Adrenal gland (tissue), 5 donors: ENCODE results near the gene POSTN.

ENCODE experiments used
- POLR2A ChIP-seq, 2 donors: fragments of 450-650 bp; IDR thresholded peaks; one replicate each; pipeline ENCODE4 v1.6.1; 2017; ENCODE audit warnings: antibody characterized with exemption in 2 of 2, mild to moderate bottlenecking in 2 of 2, moderate library complexity in 1 of 2
- TF ChIP-seq, protein P1 (sequence below), 6 experiments: fragments of 450-650 bp in 4 of 6; fragments of 200-600 bp in 2 of 6; sonication (generic) in 1 of 6; IDR thresholded peaks; 1 replicate in 5 of 6; 2 replicates in 1 of 6; pipeline versions ENCODE4 v1.5.1 to v1.8.0; 2016 to 2021; ENCODE audit warnings: antibody characterized with exemption in 6 of 6, mild to moderate bottlenecking in 2 of 6, moderate library complexity in 1 of 6
- donor health status: DM: no; HTN: no; CAD: no.

DNA sequence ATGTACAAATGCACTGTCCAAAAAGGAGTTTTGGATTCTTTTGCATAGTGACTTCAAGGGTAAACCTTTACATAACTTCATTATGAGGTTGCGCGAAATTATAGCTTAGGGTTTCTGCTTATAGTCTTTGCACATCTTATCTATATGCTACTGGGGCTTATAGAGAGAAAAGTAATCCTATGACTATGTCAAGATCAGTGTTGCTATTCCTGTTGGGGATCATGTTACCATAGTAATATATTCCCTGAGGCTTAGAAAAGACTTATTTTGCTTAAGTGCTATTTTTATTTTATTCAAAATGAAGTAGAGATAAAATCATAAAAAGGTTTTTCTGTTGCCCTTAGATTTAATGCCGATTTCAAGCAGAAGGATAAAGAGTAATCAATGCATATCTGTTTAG, 14.7 kb upstream of the POSTN start:
- TF ChIP-seq, protein P1, sequence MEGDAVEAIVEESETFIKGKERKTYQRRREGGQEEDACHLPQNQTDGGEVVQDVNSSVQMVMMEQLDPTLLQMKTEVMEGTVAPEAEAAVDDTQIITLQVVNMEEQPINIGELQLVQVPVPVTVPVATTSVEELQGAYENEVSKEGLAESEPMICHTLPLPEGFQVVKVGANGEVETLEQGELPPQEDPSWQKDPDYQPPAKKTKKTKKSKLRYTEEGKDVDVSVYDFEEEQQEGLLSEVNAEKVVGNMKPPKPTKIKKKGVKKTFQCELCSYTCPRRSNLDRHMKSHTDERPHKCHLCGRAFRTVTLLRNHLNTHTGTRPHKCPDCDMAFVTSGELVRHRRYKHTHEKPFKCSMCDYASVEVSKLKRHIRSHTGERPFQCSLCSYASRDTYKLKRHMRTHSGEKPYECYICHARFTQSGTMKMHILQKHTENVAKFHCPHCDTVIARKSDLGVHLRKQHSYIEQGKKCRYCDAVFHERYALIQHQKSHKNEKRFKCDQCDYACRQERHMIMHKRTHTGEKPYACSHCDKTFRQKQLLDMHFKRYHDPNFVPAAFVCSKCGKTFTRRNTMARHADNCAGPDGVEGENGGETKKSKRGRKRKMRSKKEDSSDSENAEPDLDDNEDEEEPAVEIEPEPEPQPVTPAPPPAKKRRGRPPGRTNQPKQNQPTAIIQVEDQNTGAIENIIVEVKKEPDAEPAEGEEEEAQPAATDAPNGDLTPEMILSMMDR (IDR thresholded peaks at IDR 0.05) = no peak
- no peak for TF ChIP-seq POLR2A (IDR thresholded peaks at IDR 0.05)
